Cardiac muscle cell (in vitro differentiated cells and primary cell): ENCODE results near the gene METTL9. TPM values are rescaled to one million over a fixed set of nuclear protein-coding genes. Genes with fewer than 3 reads are reported as not detected.
"Not testable (repeated sequence)": the region's sequence is repeated elsewhere in the genome, so short reads cannot be mapped to it uniquely, and the experiment has no call there.

ENCODE experiments used
- DNase-seq, 2 donors: peaks; one replicate each; pipeline versions ENCODE4 v3.0.0 to v3.0.0-alpha.2; 2010 to 2017; ENCODE audit warnings: low read depth in 1 of 2, low spot score in 1 of 2
- H3K27ac ChIP-seq: fragments of 200-600 bp; sonication (generic); 2 replicates; pipeline ENCODE4 v1.5.1; 2016
- H3K27me3 ChIP-seq: fragments of 200-600 bp; sonication (generic); 2 replicates; pipeline ENCODE4 v1.6.0; 2016; ENCODE audit warnings: control low read depth
- H3K36me3 ChIP-seq: fragments of 200-600 bp; sonication (generic); 2 replicates; pipeline ENCODE4 v1.5.1; 2016; ENCODE audit warnings: control low read depth
- H3K4me1 ChIP-seq: fragments of 200-600 bp; sonication (generic); 2 replicates; pipeline ENCODE4 v1.8.1; 2017; ENCODE audit warnings: low read depth, mild to moderate bottlenecking, mixed run types
- H3K4me3 ChIP-seq: fragments of 200-600 bp; sonication (generic); 2 replicates; pipeline ENCODE4 v1.5.1; 2016; ENCODE audit warnings: mild to moderate bottlenecking
- H3K9me3 ChIP-seq: fragments of 200-600 bp; sonication (generic); 2 replicates; pipeline ENCODE4 v1.5.1; 2017; ENCODE audit warnings: low read depth, mild to moderate bottlenecking, control low read depth
- CTCF ChIP-seq: IDR thresholded peaks from 2 replicates; pipeline ENCODE4 v1.5.1; 2012; ENCODE audit warnings: low read depth, mild to moderate bottlenecking, low read length
- polyA plus RNA-seq: library from polyadenylated mRNA; unstranded; fragments of >200 nt; fragmentation: Nextera tagmentation; extraction: Ambion mirVana; gene quantifications from 2 replicates; pipeline ENCODE4 v1.2.1, GENCODE V29; 2016
- total RNA-seq: library from RNA; depleted of rRNA; stranded (reverse); fragments of >200 nt; gene quantifications from 2 replicates; pipeline ENCODE4 v1.2.3, GENCODE V29; 2016

METTL9 gene
- total and polyA plus RNA-seq, 2 experiments from 2014 or later, result 125 to 313 TPM

- Histone ChIP-seq H3K4me1 (no peaks in the 10 kb centered on the region), H3K27ac (no peak overlapping the region), H3K27me3 (no peaks in the 10 kb centered on the region), H3K36me3 (no peaks in the 10 kb centered on the region), H3K9me3 (no peaks in the 10 kb centered on the region), H3K4me3 (no peak overlapping the region)
- DNase-seq, result no peak
- no peak for TF ChIP-seq CTCF
These were observed 30.7 kb upstream of the METTL9 start for GRCh38 chr16:21568502-21569189.

- Histone ChIP-seq H3K4me1 (no peaks in the 10 kb centered on the region), H3K27me3 (no peaks in the 10 kb centered on the region), H3K36me3 (no peaks in the 10 kb centered on the region), H3K27ac (no peak overlapping the region), H3K4me3 (no peak overlapping the region), H3K9me3 (no peaks in the 10 kb centered on the region)
- DNase-seq, result no peak
- TF ChIP-seq CTCF, result no peak
These were observed 28.7 kb upstream of the METTL9 start for GRCh38 chr16:21570676-21571017.

GRCh38 chr16:21573506-21573905 is 25.9 kb upstream of the METTL9 start:
- not testable (repeated sequence) for H3K4me1 ChIP-seq, H3K4me3 ChIP-seq, H3K9me3 ChIP-seq, H3K36me3 ChIP-seq, DNase-seq, H3K27ac ChIP-seq, H3K27me3 ChIP-seq

- H3K36me3 ChIP-seq, result no peaks in the 10 kb centered on the region
- H3K4me1 ChIP-seq, result no peaks in the 10 kb centered on the region
- no peak for DNase-seq
- TF ChIP-seq CTCF, result no peak
- no peak overlapping the region for H3K27ac ChIP-seq
- H3K9me3 ChIP-seq, result no peaks in the 10 kb centered on the region
- H3K27me3 ChIP-seq, result no peaks in the 10 kb centered on the region
- H3K4me3 ChIP-seq, result no peak overlapping the region
These were observed 25.0 kb upstream of the METTL9 start for GRCh38 chr16:21574372-21574771.

GRCh38 chr16:21576323-21576722 is 23.1 kb upstream of the METTL9 start:
- not testable (repeated sequence) for H3K27me3 ChIP-seq, H3K9me3 ChIP-seq, H3K27ac ChIP-seq, H3K4me1 ChIP-seq, H3K4me3 ChIP-seq, DNase-seq, H3K36me3 ChIP-seq

GRCh38 chr16:21577487-21577886 is 21.9 kb upstream of the METTL9 start:
- not testable (repeated sequence) for H3K27me3 ChIP-seq, DNase-seq, H3K9me3 ChIP-seq, H3K4me3 ChIP-seq, H3K27ac ChIP-seq, H3K4me1 ChIP-seq, H3K36me3 ChIP-seq

GRCh38 chr16:21578311-21578710 is 21.1 kb upstream of the METTL9 start:
- not testable (repeated sequence) for H3K27me3 ChIP-seq, H3K9me3 ChIP-seq, H3K27ac ChIP-seq, DNase-seq, H3K4me3 ChIP-seq, H3K4me1 ChIP-seq, H3K36me3 ChIP-seq

- H3K9me3 ChIP-seq, H3K27ac ChIP-seq, DNase-seq, H3K36me3 ChIP-seq, H3K27me3 ChIP-seq, H3K4me1 ChIP-seq, H3K4me3 ChIP-seq: not testable (repeated sequence)
These were observed 19.2 kb upstream of the METTL9 start for GRCh38 chr16:21580131-21580530.
